GM19025 (cell line): Measurements from ENCODE around the gene ABHD18.
A peak's percentile ranks its signal among the peaks of the same experiment; 100 is the strongest.
"Not testable (repeated sequence)": the region's sequence is repeated elsewhere in the genome, so short reads cannot be mapped to it uniquely, and the experiment has no call there.

Experiments used
- ATAC-seq: cut with Tn5 transposase; IDR thresholded peaks from one replicate; pipeline ENCODE4 v1.9.1; 2021; ENCODE audit warnings: mild to moderate bottlenecking, low read depth, moderate library complexity; ENCODE audit not compliant: unreplicated experiment

ABHD18 gene

DNA sequence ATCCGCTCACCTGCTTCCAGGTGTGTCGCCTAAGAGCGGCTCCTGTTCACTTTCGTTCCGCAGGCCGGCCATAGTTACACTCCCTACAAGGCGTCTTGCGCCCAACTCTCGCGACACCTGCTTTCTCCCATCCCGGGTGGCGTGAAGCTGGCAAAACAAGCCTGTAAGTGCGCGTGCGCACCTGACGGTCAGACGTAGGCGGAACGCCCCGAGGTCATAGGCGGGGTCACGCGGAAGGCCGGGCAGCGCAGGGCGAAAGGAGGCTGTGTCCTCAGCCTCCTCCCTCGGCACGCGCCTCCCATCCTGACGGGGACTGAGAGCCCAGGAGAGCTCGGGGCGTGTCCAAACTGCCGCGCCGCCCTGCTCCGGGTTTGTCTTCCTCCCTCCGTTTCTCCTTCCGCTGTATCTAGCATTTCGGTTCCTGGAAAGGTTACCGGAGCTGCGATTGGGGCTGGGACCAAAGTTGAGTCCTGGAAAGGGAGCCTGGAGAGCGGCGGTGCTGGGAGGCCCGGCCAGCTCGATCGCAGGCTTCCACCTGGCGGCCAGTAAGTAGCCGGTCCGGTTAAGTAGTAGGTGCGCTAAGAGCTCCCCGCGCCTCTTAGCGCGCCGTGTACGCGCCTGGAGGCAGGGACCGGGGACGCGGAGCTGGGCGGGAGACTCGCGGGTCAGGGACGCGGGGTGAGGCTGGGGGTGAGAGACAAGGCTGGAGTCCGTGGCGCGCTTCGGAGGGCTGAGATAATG is at the start of gene ABHD18, which contains the start of gene MFSD8:
Gene ABHD18 (plus strand): TSS at position 345 of the 741 bp plus-strand sequence. CDS start 17,550 bp downstream, outside the sequence.
Gene MFSD8 (minus strand): TSS at position 112 of the 741 bp plus-strand sequence. CDS start 40 bp downstream, at position 72.
- peak; percentile 96 for ATAC-seq

GRCh38 chr4:127916512-127916911 is 48.7 kb upstream of the ABHD18 start:
- no peak for ATAC-seq

- ATAC-seq, result no peak
These were observed 48.1 kb upstream of the ABHD18 start for GRCh38 chr4:127917151-127917550.

DNA sequence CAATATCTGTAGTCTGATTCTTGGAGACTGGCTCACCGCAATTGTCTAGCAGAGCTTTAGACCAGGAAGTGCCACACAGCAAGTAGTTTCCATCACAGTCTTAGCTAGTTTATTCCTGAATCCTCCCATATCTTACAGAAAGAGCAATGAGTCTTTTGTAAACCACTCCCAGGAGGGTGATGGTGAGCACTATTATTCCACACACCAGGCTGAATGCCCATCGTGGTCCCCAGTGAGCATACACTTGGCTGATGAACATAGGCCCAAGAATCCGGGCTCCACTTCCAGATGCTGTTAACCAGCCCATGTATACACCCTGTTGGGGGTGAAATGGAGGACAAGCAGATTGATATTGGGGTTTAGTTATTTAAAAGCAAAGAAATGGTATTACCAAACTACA is 44.7 kb upstream of the ABHD18 start:
- ATAC-seq, result no peak

- ATAC-seq, result no peak
These were observed 43.0 kb upstream of the ABHD18 start for GRCh38 chr4:127922226-127922625.

- ATAC-seq, result not testable (repeated sequence)
These were observed 39.5 kb upstream of the ABHD18 start for GRCh38 chr4:127925720-127926119.

GRCh38 chr4:127930175-127930574 is 35.0 kb upstream of the ABHD18 start:
- no peak for ATAC-seq

DNA sequence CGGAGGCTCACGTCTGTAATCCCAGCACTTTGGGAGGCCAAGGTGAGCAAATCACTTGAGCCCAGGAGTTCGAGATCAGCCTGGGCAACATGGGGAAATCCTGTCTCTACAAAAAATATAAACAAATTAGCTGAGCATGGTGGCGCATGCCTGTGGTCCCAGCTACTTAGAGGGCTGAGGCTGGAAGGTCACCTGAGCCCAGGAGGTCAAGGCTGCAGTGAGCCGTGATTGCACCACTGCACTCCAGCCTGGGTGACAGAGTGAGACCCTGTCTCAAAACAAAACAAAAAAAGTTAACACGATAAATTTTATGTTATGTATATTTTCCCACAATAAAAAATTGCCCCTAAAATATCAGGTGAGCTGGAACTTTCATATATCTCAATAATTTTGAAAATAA is 33.4 kb upstream of the ABHD18 start:
- ATAC-seq, result not testable (repeated sequence)

DNA sequence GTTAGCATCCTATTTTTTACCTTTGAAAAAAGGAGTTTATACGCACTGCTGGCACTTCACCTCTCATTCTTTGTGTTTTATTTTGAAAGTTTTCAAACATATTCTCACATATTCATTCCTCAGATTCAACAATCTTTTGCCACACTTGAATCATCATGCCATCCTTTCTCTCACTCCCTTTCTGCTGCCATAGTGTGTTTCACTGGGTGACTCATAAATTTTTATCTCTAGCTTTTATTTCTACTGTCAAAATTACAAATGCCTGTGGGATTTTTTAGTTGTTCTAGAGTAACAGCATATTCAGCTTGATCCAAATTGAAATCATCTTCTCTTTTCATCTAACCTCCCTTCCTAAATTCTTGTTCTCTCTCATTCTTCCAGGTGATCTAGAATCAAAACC is 28.2 kb upstream of the ABHD18 start:
- no peak for ATAC-seq

GRCh38 chr4:127957105-127957504 is 8.1 kb upstream of the ABHD18 start:
- ATAC-seq, result no peak

GRCh38 chr4:127959794-127960193 is 5.4 kb upstream of the ABHD18 start:
- ATAC-seq, result no peak

GRCh38 chr4:127963633-127964398 is 1.4 kb upstream of the ABHD18 start:
- not testable (repeated sequence) for ATAC-seq

- ATAC-seq, result peak; percentile 15
These were observed 662 bp upstream of the ABHD18 start for GRCh38 chr4:127964426-127965061.

DNA sequence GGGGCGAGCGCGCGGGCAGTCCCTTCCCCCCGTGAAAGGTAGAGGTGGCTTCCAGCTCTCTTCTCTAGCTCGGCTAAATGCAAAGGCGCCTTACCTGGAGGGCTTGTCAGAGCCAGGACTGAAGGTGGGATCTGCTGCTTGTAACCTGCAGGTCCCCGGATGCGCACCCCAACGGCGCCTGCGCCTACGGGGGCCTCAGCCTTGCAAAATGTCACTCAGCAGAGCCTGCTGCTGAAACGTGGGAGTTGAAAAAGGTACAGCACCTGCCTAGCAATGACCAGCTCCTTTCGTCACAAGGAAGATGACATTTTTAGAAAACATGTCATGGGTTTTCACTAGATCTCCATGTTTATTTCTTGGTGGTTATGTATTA is 583 bp downstream of the ABHD18 start:
- peak; percentile 4 for ATAC-seq

DNA sequence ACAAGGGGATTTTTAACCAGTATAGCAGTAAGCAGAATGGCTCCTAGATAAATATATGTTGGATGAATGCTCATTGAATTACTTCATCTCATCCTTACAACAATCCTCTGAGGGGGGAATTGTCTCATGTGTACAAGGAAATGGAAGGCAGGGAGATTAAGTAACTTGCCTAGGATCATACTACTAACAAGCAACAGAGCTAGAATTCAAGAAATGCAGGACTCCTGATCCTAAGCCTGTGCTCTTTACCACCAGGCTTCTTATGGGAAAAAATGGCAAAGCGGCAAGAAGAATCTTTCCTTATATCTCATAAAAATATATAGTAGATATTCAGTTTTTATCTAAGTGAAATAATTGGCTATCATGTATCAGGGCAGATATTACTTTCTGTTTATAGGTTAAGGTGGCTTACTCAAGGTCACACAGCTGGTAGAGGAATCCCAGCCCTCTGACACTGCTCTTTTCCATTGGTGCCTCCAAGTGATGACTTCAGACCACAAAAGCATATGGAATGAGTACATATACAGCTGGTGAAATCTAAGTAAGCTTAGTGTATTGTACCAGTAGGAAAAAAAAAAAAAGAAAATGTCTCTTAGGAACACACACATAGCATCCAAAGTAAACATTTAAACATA is 2.1 kb downstream of the ABHD18 start:
- no peak for ATAC-seq

GRCh38 chr4:127968586-127968985 is 3.4 kb downstream of the ABHD18 start:
- no peak for ATAC-seq

- not testable (repeated sequence) for ATAC-seq
These were observed 5.7 kb downstream of the ABHD18 start for GRCh38 chr4:127970925-127971324.

DNA sequence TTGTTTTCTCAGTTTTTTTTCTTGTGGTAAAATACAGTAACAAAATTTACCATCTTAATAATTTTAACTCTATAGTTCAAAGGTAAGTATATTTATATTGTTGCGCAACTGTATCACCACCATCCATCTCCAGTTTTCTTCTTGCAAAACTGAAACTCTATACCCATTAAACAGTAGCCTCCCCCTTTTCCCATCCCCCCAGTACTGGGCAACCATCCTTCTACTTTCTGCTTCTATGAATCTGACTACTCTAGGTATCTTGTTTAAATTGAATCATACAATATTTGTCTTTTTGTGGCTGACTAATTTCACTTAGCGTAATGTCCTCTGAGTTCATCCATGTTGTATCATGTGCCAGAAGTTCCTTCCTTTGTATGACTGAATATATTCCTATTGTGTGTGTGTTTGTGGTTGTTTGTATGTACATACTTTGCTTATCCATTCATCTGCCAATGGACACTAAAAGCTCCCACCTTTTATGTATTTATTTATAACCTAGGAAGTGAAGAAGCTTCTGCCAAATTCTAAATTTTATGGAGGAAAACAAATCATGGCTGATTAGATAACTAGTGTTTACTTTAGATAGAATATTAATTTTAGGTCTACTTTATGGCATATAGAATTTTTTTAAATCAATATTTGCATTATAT is 10.0 kb downstream of the ABHD18 start:
- ATAC-seq, result no peak

GRCh38 chr4:127978930-127979329 is 13.7 kb downstream of the ABHD18 start:
- no peak for ATAC-seq

- no peak for ATAC-seq
These were observed 17.2 kb downstream of the ABHD18 start for GRCh38 chr4:127982445-127982844.
